Measurements from ENCODE around the gene TMED1. TPM values are rescaled to one million over a fixed set of nuclear protein-coding genes. Genes with fewer than 3 reads are reported as not detected.

The TMED1 gene
- total and polyA plus RNA-seq, 9 of the 15 experiments (the other 6 are each of a cell fraction or from before 2014, with no cell fraction given) = 0.86 to 30.2 (median 23.5) TPM

Small RNA genes within 50 kb of the gene (microRNA-seq; reads per million reads assigned to microRNA genes)
- not detected for gene MIR199A1 (ENCODE audit: borderline microRNAs expressed)
- 0.64 reads per million for gene MIR6793 (ENCODE audit: borderline microRNAs expressed)

Small RNA genes within 50 kb of the gene (small RNA-seq; reads per million reads assigned to genes)
- gene MIR199A1 (not detected), gene MIR6793 (not detected)

Other genes with a start within 250 kb of the TMED1 start
Only the 7 nearest of the 10 such genes appear.
- 34.6 and 43.6 TPM in 2 replicates for gene QTRT1, start 134.8 kb downstream of the TMED1 start, total RNA-seq (2014; rRNA removed)
- gene QTRT1, start 134.8 kb downstream of the TMED1 start, total RNA-seq (2014; rRNA removed; fragmentation: Illumina TruSeq; extraction: Trizol) = 7.1 and 10.4 TPM in 2 replicates
- 32.8 and 33.7 TPM in 2 replicates for gene QTRT1, start 134.8 kb downstream of the TMED1 start, total RNA-seq (2015; rRNA removed; fragmentation: Illumina TruSeq; extraction: Trizol)
- 63.5 and 63.6 TPM in 2 replicates for gene QTRT1, start 134.8 kb downstream of the TMED1 start, total RNA-seq (2021)
- gene QTRT1, start 134.8 kb downstream of the TMED1 start, polyA plus RNA-seq (2011; rRNA removed) = 30.5 and 46.6 TPM in 2 replicates
- 19.3 and 44.0 TPM in 2 replicates for gene QTRT1, start 134.8 kb downstream of the TMED1 start, polyA plus RNA-seq (2014; fragmentation: Illumina TruSeq; extraction: Trizol)
- gene QTRT1, start 134.8 kb downstream of the TMED1 start, polyA plus RNA-seq (2014; fragmentation: Nextera tagmentation; extraction: Ambion mirVana) = 1 to 10 TPM; 1.2 to 6.2 TPM
- 65.5 and 77.8 TPM in 2 replicates for gene QTRT1, start 134.8 kb downstream of the TMED1 start, polyA plus RNA-seq (2014; rRNA removed)
- 77.1 and 94.4 TPM in 2 replicates for gene DNM2, start 118.1 kb downstream of the TMED1 start, total RNA-seq (2014; rRNA removed)
- gene DNM2, start 118.1 kb downstream of the TMED1 start, total RNA-seq (2014; rRNA removed; fragmentation: Illumina TruSeq; extraction: Trizol) = 53.2 and 53.5 TPM in 2 replicates
- 66.6 and 67.2 TPM in 2 replicates for gene DNM2, start 118.1 kb downstream of the TMED1 start, total RNA-seq (2015; rRNA removed; fragmentation: Illumina TruSeq; extraction: Trizol)
- 153 and 161 TPM in 2 replicates for gene DNM2, start 118.1 kb downstream of the TMED1 start, total RNA-seq (2021)
- gene DNM2, start 118.1 kb downstream of the TMED1 start, polyA plus RNA-seq (2011; rRNA removed) = 72.6 and 122 TPM in 2 replicates
- gene DNM2, start 118.1 kb downstream of the TMED1 start, polyA plus RNA-seq (2014; fragmentation: Illumina TruSeq; extraction: Trizol) = 93.5 and 112 TPM in 2 replicates
- 1 to 10 TPM; 2.2 to 2.4 TPM for gene DNM2, start 118.1 kb downstream of the TMED1 start, polyA plus RNA-seq (2014; fragmentation: Nextera tagmentation; extraction: Ambion mirVana)
- 88.8 and 104 TPM in 2 replicates for gene DNM2, start 118.1 kb downstream of the TMED1 start, polyA plus RNA-seq (2014; rRNA removed)
- gene C19orf38, start 12.2 kb upstream of the TMED1 start, total RNA-seq (2014; rRNA removed) = 0.16 TPM in 1 of 2 replicates, not detected in the other
- not detected in 2 replicates for gene C19orf38, start 12.2 kb upstream of the TMED1 start, total RNA-seq (2014; rRNA removed; fragmentation: Illumina TruSeq; extraction: Trizol)
- not detected in 2 replicates for gene C19orf38, start 12.2 kb upstream of the TMED1 start, total RNA-seq (2015; rRNA removed; fragmentation: Illumina TruSeq; extraction: Trizol)
- 0.18 and 0.29 TPM in 2 replicates for gene C19orf38, start 12.2 kb upstream of the TMED1 start, total RNA-seq (2021)
- 0.14 and 0.31 TPM in 2 replicates for gene C19orf38, start 12.2 kb upstream of the TMED1 start, polyA plus RNA-seq (2011; rRNA removed)
- gene C19orf38, start 12.2 kb upstream of the TMED1 start, polyA plus RNA-seq (2014; fragmentation: Illumina TruSeq; extraction: Trizol) = not detected in 2 replicates
- gene C19orf38, start 12.2 kb upstream of the TMED1 start, polyA plus RNA-seq (2014; fragmentation: Nextera tagmentation; extraction: Ambion mirVana) = not detected
- 0.53 TPM in 1 of 2 replicates, not detected in the other for gene C19orf38, start 12.2 kb upstream of the TMED1 start, polyA plus RNA-seq (2014; rRNA removed)
- gene CARM1, start 35.3 kb upstream of the TMED1 start, total RNA-seq (2014; rRNA removed) = 31.9 and 41.8 TPM in 2 replicates
- 14.1 and 18.6 TPM in 2 replicates for gene CARM1, start 35.3 kb upstream of the TMED1 start, total RNA-seq (2014; rRNA removed; fragmentation: Illumina TruSeq; extraction: Trizol)
- 25.2 and 27.1 TPM in 2 replicates for gene CARM1, start 35.3 kb upstream of the TMED1 start, total RNA-seq (2015; rRNA removed; fragmentation: Illumina TruSeq; extraction: Trizol)
- 86.0 and 86.3 TPM in 2 replicates for gene CARM1, start 35.3 kb upstream of the TMED1 start, total RNA-seq (2021)
- gene CARM1, start 35.3 kb upstream of the TMED1 start, polyA plus RNA-seq (2011; rRNA removed) = 29.7 and 54.8 TPM in 2 replicates
- gene CARM1, start 35.3 kb upstream of the TMED1 start, polyA plus RNA-seq (2014; fragmentation: Illumina TruSeq; extraction: Trizol) = 59.8 and 73.9 TPM in 2 replicates
- gene CARM1, start 35.3 kb upstream of the TMED1 start, polyA plus RNA-seq (2014; fragmentation: Nextera tagmentation; extraction: Ambion mirVana) = under 1 TPM; 0.36 to 0.65 TPM
- gene CARM1, start 35.3 kb upstream of the TMED1 start, polyA plus RNA-seq (2014; rRNA removed) = 49.1 and 56.5 TPM in 2 replicates
- 65.2 and 80.4 TPM in 2 replicates for gene YIPF2, start 92.4 kb upstream of the TMED1 start, total RNA-seq (2014; rRNA removed)
- gene YIPF2, start 92.4 kb upstream of the TMED1 start, total RNA-seq (2014; rRNA removed; fragmentation: Illumina TruSeq; extraction: Trizol) = 10.3 and 12.1 TPM in 2 replicates
- 31.6 and 32.5 TPM in 2 replicates for gene YIPF2, start 92.4 kb upstream of the TMED1 start, total RNA-seq (2015; rRNA removed; fragmentation: Illumina TruSeq; extraction: Trizol)
- gene YIPF2, start 92.4 kb upstream of the TMED1 start, total RNA-seq (2021) = 51.6 and 56.3 TPM in 2 replicates
- 40.5 and 69.1 TPM in 2 replicates for gene YIPF2, start 92.4 kb upstream of the TMED1 start, polyA plus RNA-seq (2011; rRNA removed)
- 20.4 and 44.1 TPM in 2 replicates for gene YIPF2, start 92.4 kb upstream of the TMED1 start, polyA plus RNA-seq (2014; fragmentation: Illumina TruSeq; extraction: Trizol)
- gene YIPF2, start 92.4 kb upstream of the TMED1 start, polyA plus RNA-seq (2014; fragmentation: Nextera tagmentation; extraction: Ambion mirVana) = 1 to 10 TPM; 1.3 to 2.2 TPM
- gene YIPF2, start 92.4 kb upstream of the TMED1 start, polyA plus RNA-seq (2014; rRNA removed) = 64.3 and 74.2 TPM in 2 replicates
- gene TIMM29, start 92.6 kb upstream of the TMED1 start, total RNA-seq (2014; rRNA removed) = 29.4 and 32.7 TPM in 2 replicates
- 18.5 and 19.9 TPM in 2 replicates for gene TIMM29, start 92.6 kb upstream of the TMED1 start, total RNA-seq (2014; rRNA removed; fragmentation: Illumina TruSeq; extraction: Trizol)
- 20.2 and 20.7 TPM in 2 replicates for gene TIMM29, start 92.6 kb upstream of the TMED1 start, total RNA-seq (2015; rRNA removed; fragmentation: Illumina TruSeq; extraction: Trizol)
- gene TIMM29, start 92.6 kb upstream of the TMED1 start, total RNA-seq (2021) = 23.8 and 24.7 TPM in 2 replicates
- gene TIMM29, start 92.6 kb upstream of the TMED1 start, polyA plus RNA-seq (2011; rRNA removed) = 11.0 and 13.2 TPM in 2 replicates
- 13.8 and 13.9 TPM in 2 replicates for gene TIMM29, start 92.6 kb upstream of the TMED1 start, polyA plus RNA-seq (2014; fragmentation: Illumina TruSeq; extraction: Trizol)
- 1 to 10 TPM; 2.4 to 3.2 TPM for gene TIMM29, start 92.6 kb upstream of the TMED1 start, polyA plus RNA-seq (2014; fragmentation: Nextera tagmentation; extraction: Ambion mirVana)
- 16.3 and 17.5 TPM in 2 replicates for gene TIMM29, start 92.6 kb upstream of the TMED1 start, polyA plus RNA-seq (2014; rRNA removed)
- 125 and 134 TPM in 2 replicates for gene SMARCA4, start 124.8 kb upstream of the TMED1 start, total RNA-seq (2014; rRNA removed)
- gene SMARCA4, start 124.8 kb upstream of the TMED1 start, total RNA-seq (2014; rRNA removed; fragmentation: Illumina TruSeq; extraction: Trizol) = 45.7 and 48.4 TPM in 2 replicates
- gene SMARCA4, start 124.8 kb upstream of the TMED1 start, total RNA-seq (2015; rRNA removed; fragmentation: Illumina TruSeq; extraction: Trizol) = 52.1 and 54.1 TPM in 2 replicates
- gene SMARCA4, start 124.8 kb upstream of the TMED1 start, total RNA-seq (2021) = 194 and 207 TPM in 2 replicates
- gene SMARCA4, start 124.8 kb upstream of the TMED1 start, polyA plus RNA-seq (2011; rRNA removed) = 40.7 and 69.1 TPM in 2 replicates
- 98.6 and 118 TPM in 2 replicates for gene SMARCA4, start 124.8 kb upstream of the TMED1 start, polyA plus RNA-seq (2014; fragmentation: Illumina TruSeq; extraction: Trizol)
- 10 to 100 TPM; 19.3 to 24.8 TPM for gene SMARCA4, start 124.8 kb upstream of the TMED1 start, polyA plus RNA-seq (2014; fragmentation: Nextera tagmentation; extraction: Ambion mirVana)
- 68.9 and 84.5 TPM in 2 replicates for gene SMARCA4, start 124.8 kb upstream of the TMED1 start, polyA plus RNA-seq (2014; rRNA removed)

Measured in K562 (cell line).